HG03064 (cell line): ENCODE results near the gene IGFBPL1.
"Not testable (repeated sequence)": the region's sequence is repeated elsewhere in the genome, so short reads cannot be mapped to it uniquely, and the experiment has no call there.

Experiments used
- ATAC-seq: cut with Tn5 transposase; IDR thresholded peaks from one replicate; pipeline ENCODE4 v1.9.1; 2021; ENCODE audit warnings: low read depth; ENCODE audit not compliant: unreplicated experiment

Gene IGFBPL1

DNA sequence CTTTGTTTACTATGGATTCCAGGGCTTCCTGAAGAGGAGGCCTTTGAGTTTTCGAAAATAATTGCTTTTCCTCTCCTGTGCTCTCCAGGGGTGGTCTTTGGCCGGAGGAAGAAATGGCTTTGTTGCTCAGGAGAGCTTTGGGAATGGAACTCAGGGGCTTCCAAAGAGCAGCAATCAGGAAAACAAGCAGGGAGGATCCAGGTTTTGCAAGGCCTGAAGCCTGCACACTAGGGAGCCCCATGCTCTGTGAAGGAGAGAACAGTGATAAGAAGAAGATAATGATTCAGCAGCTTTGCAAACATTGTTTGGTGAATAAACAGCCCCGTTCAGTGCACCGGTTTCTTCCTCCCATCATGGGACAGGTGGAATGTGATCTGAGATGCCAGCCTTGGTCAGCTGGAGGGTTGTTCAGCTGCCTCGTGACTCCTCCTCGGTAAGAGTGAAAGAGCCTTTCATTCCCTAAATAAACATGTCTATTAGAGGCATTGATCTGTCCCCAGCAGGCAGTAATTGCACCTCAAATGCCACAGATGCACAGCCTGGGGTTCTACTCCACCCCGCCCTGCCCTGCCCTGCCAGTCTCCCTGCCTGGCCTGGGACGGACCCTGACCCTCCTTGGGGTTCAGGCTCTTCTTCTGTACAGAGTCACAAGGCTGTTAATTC, 43.3 kb downstream of the IGFBPL1 start:
- no peak for ATAC-seq

GRCh38 chr9:38380230-38380871, 43.9 kb downstream of the IGFBPL1 start:
- no peak for ATAC-seq

GRCh38 chr9:38377336-38378083, 46.7 kb downstream of the IGFBPL1 start:
- ATAC-seq = not testable (repeated sequence)

DNA sequence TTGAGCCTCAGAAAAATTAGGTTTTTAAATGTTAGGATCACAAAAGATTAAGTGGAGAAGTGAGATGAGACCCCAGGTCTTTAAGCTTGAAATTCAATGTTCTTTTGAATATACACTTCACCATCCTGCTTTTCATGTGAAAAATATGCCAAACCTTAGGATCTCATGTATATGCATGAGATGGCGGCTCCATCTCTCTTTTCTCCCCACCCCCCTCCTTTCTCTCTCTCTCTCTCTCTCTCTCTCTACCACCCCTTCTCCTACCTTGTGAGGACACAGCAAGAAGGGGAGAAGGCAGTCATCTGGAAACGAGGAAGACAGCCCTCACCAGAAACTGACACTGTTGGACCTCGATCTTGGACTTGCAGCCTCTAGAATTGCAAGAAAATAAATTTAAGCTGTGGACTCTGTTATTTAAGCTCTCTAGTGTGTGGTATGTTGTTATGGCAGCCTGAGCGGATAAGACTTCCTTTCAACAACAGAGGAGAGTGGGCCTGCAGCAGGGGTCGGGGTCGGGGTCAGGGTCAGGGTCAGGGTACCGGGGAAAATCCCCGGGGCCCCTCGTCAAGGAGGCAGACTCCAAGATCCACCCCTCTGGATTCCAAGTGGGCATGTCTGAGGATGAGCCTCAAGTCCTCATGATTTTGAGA, 48.1 kb downstream of the IGFBPL1 start:
- no peak for ATAC-seq

DNA sequence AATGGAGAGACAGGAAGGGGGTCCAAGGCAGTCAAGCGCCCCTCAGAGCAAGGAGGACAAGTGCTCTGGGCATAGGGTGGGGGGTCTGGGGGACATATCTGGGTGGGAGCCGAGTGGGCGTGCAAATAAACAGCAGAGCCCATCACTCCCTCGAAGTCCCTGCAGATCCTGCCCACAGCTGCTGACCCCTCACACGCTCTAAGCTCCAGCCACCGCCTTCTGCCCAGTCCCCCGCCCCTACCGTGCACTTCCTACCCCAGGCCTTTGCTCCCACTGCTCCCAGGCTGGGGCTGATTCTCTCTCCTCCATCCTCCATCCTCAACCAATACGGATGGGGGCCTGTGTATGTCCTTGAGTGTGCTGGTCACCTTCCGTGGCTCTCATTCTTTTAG, 48.7 kb downstream of the IGFBPL1 start:
- ATAC-seq = no peak

GRCh38 chr9:38374847-38375571, 49.2 kb downstream of the IGFBPL1 start:
- ATAC-seq = no peak

- ATAC-seq = no peak
Observed at GRCh38 chr9:38373679-38374078, 50.6 kb downstream of the IGFBPL1 start.

DNA sequence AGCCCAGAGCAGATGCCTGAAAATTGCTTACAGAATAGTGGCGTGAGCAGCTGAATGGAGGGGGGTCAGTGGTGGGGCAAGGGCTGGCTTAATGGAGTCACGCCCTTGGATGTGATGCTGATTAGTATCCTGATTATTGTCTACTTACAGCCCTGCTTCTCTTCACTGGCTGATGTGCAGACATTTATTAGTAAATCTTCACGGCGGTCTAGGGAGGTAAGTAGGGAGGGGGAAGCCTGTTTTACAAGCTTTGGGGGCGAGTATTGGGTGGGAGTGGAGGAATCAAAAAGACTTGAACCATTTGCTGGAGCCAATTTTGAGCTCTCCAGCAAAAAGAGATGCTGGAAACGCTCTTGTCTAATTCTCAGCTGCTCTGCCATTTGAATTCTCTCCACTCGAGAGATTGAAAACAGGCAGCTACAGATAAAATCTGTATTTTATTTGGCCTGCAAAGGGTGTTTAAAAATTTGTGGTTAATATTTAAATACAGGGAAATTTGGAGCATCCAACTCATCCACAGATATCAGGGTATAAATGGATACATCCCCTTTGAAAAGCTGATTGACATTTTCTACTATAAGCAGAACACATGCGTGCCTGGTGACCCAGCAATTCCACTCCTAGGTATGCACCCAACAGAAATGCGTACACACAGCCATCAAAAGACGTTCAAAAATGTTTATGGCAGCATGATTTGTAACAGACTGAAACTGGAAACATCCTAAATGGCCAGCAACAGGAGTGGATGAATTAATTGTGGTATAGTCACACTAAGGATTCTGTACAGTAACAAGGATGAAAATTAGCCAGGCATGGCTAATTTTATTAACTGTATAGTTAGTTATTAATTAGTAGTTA, 51.3 kb downstream of the IGFBPL1 start:
- ATAC-seq = no peak

DNA sequence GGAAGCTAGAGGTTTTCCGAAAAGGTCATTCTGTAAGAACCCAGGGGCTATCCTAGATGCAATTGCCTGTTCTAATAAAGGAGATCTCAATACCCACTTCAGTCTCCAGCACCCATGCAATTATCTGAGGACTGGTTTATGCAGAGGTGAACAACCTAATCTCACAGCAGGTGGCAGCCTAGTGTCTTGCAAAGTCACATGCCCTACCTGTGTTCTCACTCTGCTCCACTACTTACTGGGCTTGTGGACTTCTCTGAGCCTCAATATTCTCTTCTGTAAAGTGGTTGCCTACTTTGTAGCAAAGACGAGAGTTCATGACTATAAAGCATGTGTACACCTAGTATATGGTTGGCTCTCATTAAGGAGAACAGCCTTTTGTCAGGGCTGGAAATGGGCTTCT, 52.8 kb downstream of the IGFBPL1 start:
- ATAC-seq = no peak

DNA sequence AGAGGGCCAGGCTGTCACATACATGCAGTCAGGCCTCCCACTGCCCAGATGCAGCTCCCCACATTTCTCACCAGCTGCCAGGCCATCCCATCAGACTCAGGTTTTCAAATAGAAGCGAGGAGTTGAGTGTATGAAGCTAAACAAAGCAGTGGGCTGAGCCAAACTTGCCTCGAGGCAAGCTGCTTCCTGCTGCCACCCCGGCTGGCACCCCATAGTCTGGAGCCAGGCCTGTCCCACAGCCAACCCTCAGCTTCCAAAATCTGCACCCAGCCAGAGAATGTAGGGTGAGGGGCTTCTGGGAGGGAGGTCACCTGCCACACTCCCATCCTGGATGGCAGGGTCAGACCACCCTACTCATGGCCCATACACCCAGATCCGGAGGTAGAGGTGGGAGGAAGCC, 54.1 kb downstream of the IGFBPL1 start:
- ATAC-seq = no peak

- ATAC-seq = no peak
Observed at GRCh38 chr9:38368731-38369130, 55.5 kb downstream of the IGFBPL1 start.

GRCh38 chr9:38367898-38368297, 56.4 kb downstream of the IGFBPL1 start:
- ATAC-seq = no peak

GRCh38 chr9:38363589-38363925, 60.7 kb downstream of the IGFBPL1 start:
- no peak for ATAC-seq

DNA sequence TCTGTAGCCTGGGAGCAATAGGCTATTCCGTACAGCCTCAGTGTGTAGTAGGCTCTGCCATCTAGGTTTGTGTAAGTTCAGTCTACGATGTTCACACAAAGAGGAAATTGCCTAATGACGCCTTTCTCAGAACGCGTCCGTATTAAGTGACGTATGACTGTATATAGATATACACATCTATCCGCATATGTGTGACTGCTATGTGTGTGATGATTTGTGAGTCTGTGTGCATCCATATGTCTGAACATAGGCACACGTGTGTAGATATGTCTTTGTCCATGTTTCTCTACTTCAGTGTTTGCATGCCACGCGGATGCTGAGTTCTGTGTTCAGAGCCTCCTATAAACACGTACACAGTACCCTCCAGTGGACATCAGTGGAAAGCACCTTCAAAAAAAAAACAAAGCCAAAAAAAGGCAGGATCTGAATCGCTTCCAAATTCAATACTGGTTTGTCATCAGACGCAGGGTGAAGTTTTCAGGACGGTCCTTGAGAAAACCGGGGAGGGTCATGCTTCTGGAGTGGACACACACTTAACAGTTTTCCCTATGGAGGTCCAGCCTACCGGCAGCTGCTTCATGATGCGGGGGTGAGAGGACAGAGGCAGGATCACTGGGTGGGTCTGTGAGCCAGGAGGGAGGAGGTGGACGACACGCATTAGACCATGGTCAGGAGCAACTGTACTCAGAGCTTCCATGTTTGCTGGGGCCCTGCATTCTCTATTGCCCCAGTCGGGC, 61.2 kb downstream of the IGFBPL1 start:
- no peak for ATAC-seq

- no peak for ATAC-seq
Observed at GRCh38 chr9:38361473-38361850, 62.8 kb downstream of the IGFBPL1 start.

DNA sequence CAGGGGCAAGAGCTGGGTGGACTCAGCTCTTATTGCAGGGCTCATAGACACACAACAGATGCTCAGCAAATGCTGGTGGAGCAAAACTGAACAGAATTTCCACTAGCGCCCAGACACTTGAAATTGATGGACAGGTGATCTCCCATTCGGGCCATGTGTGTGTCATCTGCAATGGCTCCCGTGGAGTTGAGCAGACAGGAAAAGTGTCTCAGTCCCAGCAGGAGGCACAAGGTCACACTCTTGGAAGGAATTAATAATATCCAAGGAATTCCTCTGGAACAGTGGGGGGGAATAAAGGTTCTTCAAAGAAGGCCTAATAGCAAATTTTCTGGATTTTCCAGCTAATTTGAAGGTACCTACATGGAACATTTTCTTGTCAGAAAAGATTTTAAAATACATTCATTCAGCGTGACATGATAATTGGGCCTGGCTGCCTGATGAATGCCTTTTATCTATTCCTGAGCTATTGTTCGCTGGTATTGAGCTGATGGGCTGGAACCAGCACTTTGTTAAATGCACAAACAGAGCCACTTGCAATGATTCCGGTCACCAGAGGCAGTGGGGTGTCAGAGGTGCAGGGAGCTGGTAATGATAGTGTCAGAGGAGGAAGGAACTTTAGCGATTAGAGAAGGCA, 63.3 kb downstream of the IGFBPL1 start:
- ATAC-seq = no peak

GRCh38 chr9:38359689-38360385, 64.4 kb downstream of the IGFBPL1 start:
- no peak for ATAC-seq

DNA sequence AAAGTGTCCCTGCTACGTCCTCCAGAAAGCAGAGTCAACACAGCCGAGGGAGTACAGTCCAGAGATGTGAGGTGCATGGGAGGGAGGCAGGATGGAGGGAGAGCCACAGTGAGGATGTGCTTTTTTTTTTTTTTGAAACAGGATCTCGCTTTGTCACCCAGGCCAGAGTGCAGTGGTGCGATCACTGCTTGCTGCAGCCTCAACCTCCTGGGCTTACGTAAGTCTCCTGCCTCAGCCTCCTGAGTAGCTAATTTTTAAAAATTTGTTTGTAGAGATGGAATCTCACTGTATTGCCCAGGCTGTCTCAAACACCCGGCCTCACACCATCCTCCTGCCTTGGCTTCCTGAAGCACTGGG, 65.0 kb downstream of the IGFBPL1 start:
- ATAC-seq = no peak
